ENCODE data around the gene EIF4E2. TPM values are rescaled to one million over a fixed set of nuclear protein-coding genes. Genes with fewer than 3 reads are reported as not detected.
A peak's percentile ranks its signal among the peaks of the same experiment; 100 is the strongest.

Gene EIF4E2
- total RNA-seq = 10 to 100 TPM; 12.2 to 17.4 TPM

DNA sequence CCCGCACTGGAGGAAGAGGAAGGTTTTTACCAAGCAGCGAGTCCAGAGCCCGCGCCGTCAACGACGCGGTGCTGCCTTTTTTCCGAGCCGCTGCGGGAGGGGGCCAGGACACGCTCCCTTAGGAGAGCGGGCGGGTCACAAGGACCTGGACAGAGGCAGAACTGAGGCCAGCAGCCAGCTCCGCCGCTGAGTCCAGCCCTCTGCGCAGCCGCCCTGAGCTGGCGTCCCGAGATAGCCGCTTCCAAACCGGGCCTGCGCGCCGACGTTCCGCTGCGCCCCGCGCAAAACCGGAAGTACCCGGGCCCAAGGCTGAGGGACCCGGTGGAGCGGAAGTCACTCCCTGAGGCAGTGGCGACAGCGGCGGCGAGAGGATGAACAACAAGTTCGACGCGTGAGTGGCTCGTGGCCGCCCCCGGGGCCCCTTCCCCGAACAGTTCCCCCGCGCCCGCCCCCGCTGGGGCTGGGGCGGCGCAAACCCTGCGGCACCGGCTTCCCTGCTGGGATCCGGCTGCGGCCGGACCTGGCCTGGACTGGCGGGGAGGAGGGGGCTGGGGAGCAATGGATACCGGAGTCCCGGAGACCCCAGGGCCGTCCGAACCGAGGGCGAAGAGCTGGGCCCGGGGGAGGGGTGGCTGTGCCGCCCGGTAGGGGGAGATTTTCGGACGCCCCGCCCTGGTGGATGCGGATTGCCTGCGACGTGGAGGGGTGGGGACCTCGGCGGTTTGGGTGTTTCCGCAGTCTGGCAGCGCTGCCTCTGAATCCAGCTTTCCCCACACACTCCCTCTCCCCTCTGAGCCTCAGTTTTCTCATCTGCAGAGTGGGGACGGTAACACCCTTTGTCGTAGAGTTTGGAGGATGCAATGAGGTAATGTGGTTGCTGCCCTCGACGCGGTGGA lies at the start of gene EIF4E2, which contains the start of gene TIGD1:
Gene EIF4E2 (plus strand): TSS at position 336 of the 896 bp plus-strand sequence. CDS start 36 bp downstream, at position 372.
Gene TIGD1 (minus strand): TSS at position 204 of the 896 bp plus-strand sequence. CDS start 675 bp downstream, outside the sequence.
- Histone ChIP-seq H3K36me3 (replicated peaks in 1 of 2; ENCODE audit: insufficient read depth in 1 of 2, low read depth in 2 of 2) (no peaks in the 10 kb centered on the region), H3K4me1 (peaks cover 34% of the 10 kb centered on the region), H3K4me3 (peak within 1 kb of the TSS; percentile 58 to 74), H3K27me3 (no peaks in the 10 kb centered on the region), H3K9me3 (no peaks in the 10 kb centered on the region), H3K27ac (peak within 1 kb of the TSS; percentile 62 to 98 (median 91))
- peak; percentile 72 to 91 (median 89) for TF ChIP-seq POLR2A (IDR thresholded peaks at IDR 0.05)
- TF ChIP-seq CTCF (IDR thresholded peaks at IDR 0.05) = peak in 5 of 7 experiments; percentile 15 to 51 (median 39)
- peak; percentile 98 for ATAC-seq
- intact Hi-C loops (cut with DNase I) = no loop called here
- DNase-seq = peak; percentile 94 to 96 (median 94)
- 0 to 1% methylated on average over 24 to 77 of the region's 81 CpGs for WGBS, 2 donors

- ATAC-seq = peak; percentile 77
- intact Hi-C loops (cut with DNase I) = no loop called here
- H3K27ac ChIP-seq = peak overlapping the region in 3 of 4 donors; percentile 50 to 73 (median 61)
Measured at GRCh38 chr2:232501331-232501771, 49.1 kb upstream of the EIF4E2 start.

GRCh38 chr2:232501794-232502390 lies 48.6 kb upstream of the EIF4E2 start:
- WGBS, 2 donors = 38 to 46% methylated on average over 8 to 10 of the region's 10 CpGs
- DNase-seq (peak in 2 of 4 donors; percentile 19 to 36), ATAC-seq (peak; percentile 21)
- Histone ChIP-seq H3K36me3 (replicated peaks in 1 of 2; ENCODE audit: insufficient read depth in 1 of 2, low read depth in 2 of 2) (no peaks in the 10 kb centered on the region), H3K27ac (peak overlapping the region in 3 of 4 donors; percentile 50 to 73 (median 61)), H3K9me3 (no peaks in the 10 kb centered on the region), H3K4me3 (no peak overlapping the region), H3K27me3 (peaks cover 0 to 6% of the 10 kb centered on the region in 2 donors), H3K4me1 (peaks cover 22% of the 10 kb centered on the region)
- intact Hi-C loops (cut with DNase I) = no loop called here
- no peak for TF ChIP-seq POLR2A (IDR thresholded peaks at IDR 0.05)
- TF ChIP-seq CTCF (IDR thresholded peaks at IDR 0.05) = no peak

More at GRCh38 chr2:232501331-232501771, 49.1 kb upstream of the EIF4E2 start:
- peak; percentile 48 to 70 (median 64) for DNase-seq
- no peak overlapping the region for H3K4me3 ChIP-seq
- WGBS, 2 donors = 57 to 66% methylated on average over 8 to 9 of the region's 9 CpGs
- TF ChIP-seq POLR2A (IDR thresholded peaks at IDR 0.05) (no peak), CTCF (IDR thresholded peaks at IDR 0.05) (no peak)
- no peaks in the 10 kb centered on the region for H3K9me3 ChIP-seq
- H3K36me3 ChIP-seq (replicated peaks in 1 of 2; ENCODE audit: insufficient read depth in 1 of 2, low read depth in 2 of 2) = no peaks in the 10 kb centered on the region
- peaks cover 22% of the 10 kb centered on the region for H3K4me1 ChIP-seq
- H3K27me3 ChIP-seq = peaks cover 0 to 6% of the 10 kb centered on the region in 2 donors

- Histone ChIP-seq H3K9me3 (no peaks in the 10 kb centered on the region), H3K27ac (no peak overlapping the region), H3K4me1 (peaks cover 22% of the 10 kb centered on the region), H3K36me3 (replicated peaks in 1 of 2; ENCODE audit: insufficient read depth in 1 of 2, low read depth in 2 of 2) (no peaks in the 10 kb centered on the region), H3K4me3 (no peak overlapping the region), H3K27me3 (peaks cover 0 to 6% of the 10 kb centered on the region in 2 donors)
- DNase-seq = peak in 1 of 4 donors; percentile 23
- intact Hi-C loops (cut with DNase I) = no loop called here
- WGBS, 2 donors = 53 to 69% methylated on average over 12 to 14 of the region's 21 CpGs
- ATAC-seq = no peak
- TF ChIP-seq CTCF (IDR thresholded peaks at IDR 0.05) (no peak), POLR2A (IDR thresholded peaks at IDR 0.05) (no peak)
Measured at GRCh38 chr2:232502511-232502910, 48.0 kb upstream of the EIF4E2 start.
